Activated CD8-positive, alpha-beta T cell treated with anti-CD3 and anti-CD28 coated beads for 36 hours (primary cell): Measurements from ENCODE around the gene CPD. TPM values are rescaled to one million over a fixed set of nuclear protein-coding genes. Genes with fewer than 3 reads are reported as not detected.
"Not testable (repeated sequence)": the region's sequence is repeated elsewhere in the genome, so short reads cannot be mapped to it uniquely, and the experiment has no call there.

Source experiments
- ATAC-seq: fragments of 200-7000 bp; cut with Tn5 transposase; one replicate; pipeline ENCODE4 v1.10.0; 2021; ENCODE audit warnings: mild to moderate bottlenecking, moderate library complexity
- CTCF ChIA-PET: fragments of 350-600 bp; sonication (Branson Sonifier 250); formaldehyde crosslinking; loops from one replicate; lab custom pipeline; 2021; ENCODE audit warnings: antibody characterized with exemption; lab: Charles Lee
- POLR2A ChIA-PET: fragments of 350-600 bp; sonication (Branson Sonifier 250); formaldehyde crosslinking; loops from one replicate; lab custom pipeline; 2021; ENCODE audit warnings: antibody characterized with exemption; lab: Charles Lee
- DNase-seq: peaks from one replicate; pipeline ENCODE4 v3.0.0-alpha.2; 2020
- H3K27ac Mint-ChIP-seq: one replicate; pipeline ENCODE4 v1.8.0; 2021; ENCODE audit warnings: mild to moderate bottlenecking, mixed read lengths
- H3K27me3 Mint-ChIP-seq: one replicate; pipeline ENCODE4 v1.8.0; 2021; ENCODE audit warnings: mixed read lengths
- H3K36me3 Mint-ChIP-seq: one replicate; pipeline ENCODE4 v1.8.0; 2021; ENCODE audit warnings: low read depth, mixed read lengths
- H3K4me1 Mint-ChIP-seq: one replicate; pipeline ENCODE4 v1.8.0; 2021; ENCODE audit warnings: low read depth, mixed read lengths
- H3K4me3 Mint-ChIP-seq: one replicate; pipeline ENCODE4 v1.8.0; 2021; ENCODE audit warnings: mild to moderate bottlenecking, moderate library complexity, mixed read lengths
- H3K9me3 Mint-ChIP-seq: one replicate; pipeline ENCODE4 v1.8.0; 2021; ENCODE audit warnings: mixed read lengths
- CTCF ChIP-seq: fragments of 200-600 bp; IDR thresholded peaks from one replicate; pipeline ENCODE4 v1.8.0; 2022; ENCODE audit warnings: antibody characterized with exemption, mild to moderate bottlenecking
- intact Hi-C: fragments of 100-400 bp; cut with micrococcal nuclease; formaldehyde crosslinking; loops from one replicate; pipeline ENCODE4 v1.10.0; 2022
- total RNA-seq, 2 experiments: library from RNA; stranded (reverse); gene quantifications; one replicate each; pipeline ENCODE4 v1.2.3, GENCODE V29; 2021

CPD gene
- total RNA-seq, 2 experiments from 2014 or later = 25.9 to 26.8 TPM

- no peak for ATAC-seq
- intact Hi-C loops = no loop called here
- TF ChIP-seq CTCF = no peak
- DNase-seq = no peak
- no peaks in the 10 kb centered on the region for H3K9me3 Mint-ChIP-seq
- peaks cover 12% of the 10 kb centered on the region for H3K36me3 Mint-ChIP-seq
- no peak overlapping the region for H3K27ac Mint-ChIP-seq
- ChIA-PET CTCF (interaction anchor here (1.0 kb wide), 1 partner anchor 55 kb away, joined by 3 read pairs; no protein-coding TSS in a partner anchor), POLR2A (no interaction called here)
- H3K4me1 Mint-ChIP-seq = peaks cover 24% of the 10 kb centered on the region
- H3K4me3 Mint-ChIP-seq = no peak overlapping the region
- no peaks in the 10 kb centered on the region for H3K27me3 Mint-ChIP-seq
Observed at GRCh38 chr17:30396612-30397011, 17.9 kb downstream of the CPD start.

GRCh38 chr17:30398328-30399041 is 19.8 kb downstream of the CPD start:
- no peaks in the 10 kb centered on the region for H3K27me3 Mint-ChIP-seq
- H3K36me3 Mint-ChIP-seq = peaks cover 15% of the 10 kb centered on the region
- H3K4me1 Mint-ChIP-seq = peaks cover 24% of the 10 kb centered on the region
- POLR2A ChIA-PET = no interaction called here
- no peak overlapping the region for H3K27ac Mint-ChIP-seq
- no peak for DNase-seq
- CTCF ChIA-PET = no interaction called here
- H3K4me3 Mint-ChIP-seq = no peak overlapping the region
- TF ChIP-seq CTCF = no peak
- intact Hi-C loops = no loop called here
- ATAC-seq = no peak
- H3K9me3 Mint-ChIP-seq = no peaks in the 10 kb centered on the region

- TF ChIP-seq CTCF = no peak
- Mint-ChIP-seq H3K36me3 (peaks cover 15% of the 10 kb centered on the region), H3K4me3 (no peak overlapping the region), H3K9me3 (no peaks in the 10 kb centered on the region), H3K27ac (no peak overlapping the region), H3K27me3 (no peaks in the 10 kb centered on the region), H3K4me1 (peaks cover 16% of the 10 kb centered on the region)
- POLR2A ChIA-PET = interaction anchor here (0.7 kb wide), 1 partner anchor 13 kb away, joined by 3 read pairs; no protein-coding TSS in a partner anchor
- CTCF ChIA-PET = interaction anchor here (0.9 to 1.5 kb wide), 3 partner anchors 60 to 76 kb away, joined by 3 to 5 read pairs (median 4); partner anchors contain the start of gene GOSR1
- DNase-seq (no peak), ATAC-seq (no peak)
- intact Hi-C loops = no loop called here
Observed at GRCh38 chr17:30401097-30401496, 22.4 kb downstream of the CPD start.

- Mint-ChIP-seq H3K4me1 (peaks cover 15% of the 10 kb centered on the region), H3K27me3 (no peaks in the 10 kb centered on the region), H3K27ac (no peak overlapping the region), H3K36me3 (peaks cover 24% of the 10 kb centered on the region), H3K9me3 (no peaks in the 10 kb centered on the region), H3K4me3 (no peak overlapping the region)
- ChIA-PET POLR2A (interaction anchor here (1.1 to 1.4 kb wide), 2 partner anchors 11 to 295 kb away, joined by 3 read pairs; no protein-coding TSS in a partner anchor), CTCF (interaction anchor here (0.6 to 1.5 kb wide), 4 partner anchors 43 to 71 kb away, joined by 3 to 6 read pairs (median 4); partner anchors contain the start of gene TMIGD1)
- ATAC-seq (no peak), DNase-seq (no peak)
- TF ChIP-seq CTCF = no peak
- intact Hi-C loops = no loop called here
Observed at GRCh38 chr17:30405161-30405560, 26.4 kb downstream of the CPD start.

GRCh38 chr17:30410627-30411026 is 31.9 kb downstream of the CPD start:
- H3K9me3 Mint-ChIP-seq, DNase-seq, CTCF ChIA-PET, H3K27me3 Mint-ChIP-seq, H3K4me3 Mint-ChIP-seq, intact Hi-C loops, H3K27ac Mint-ChIP-seq, ATAC-seq: not testable (repeated sequence)
- peaks cover 42% of the 10 kb centered on the region for H3K4me1 Mint-ChIP-seq
- H3K36me3 Mint-ChIP-seq = peaks cover 29% of the 10 kb centered on the region
- POLR2A ChIA-PET = interaction anchor here (0.7 kb wide), 1 partner anchor 17 kb away, joined by 3 read pairs; no protein-coding TSS in a partner anchor

- H3K27me3 Mint-ChIP-seq, ATAC-seq: not testable (repeated sequence)
- H3K4me1 Mint-ChIP-seq = peaks cover 44% of the 10 kb centered on the region
Observed at GRCh38 chr17:30412008-30412496, 33.3 kb downstream of the CPD start.

More at GRCh38 chr17:30412008-30412496, 33.3 kb downstream of the CPD start:
- H3K27ac Mint-ChIP-seq, H3K4me3 Mint-ChIP-seq, DNase-seq, H3K9me3 Mint-ChIP-seq, POLR2A ChIA-PET, intact Hi-C loops: not testable (repeated sequence)
- CTCF ChIA-PET = interaction anchor here (1.3 kb wide), 1 partner anchor 50 kb away, joined by 3 read pairs; no protein-coding TSS in a partner anchor
- peaks cover 27% of the 10 kb centered on the region for H3K36me3 Mint-ChIP-seq
